Hypothalamus (tissue), 51 donors: ENCODE measurements around the gene EXOC4.
"Not testable (repeated sequence)": the region's sequence is repeated elsewhere in the genome, so short reads cannot be mapped to it uniquely, and the experiment has no call there.

Experiments
- DNase-seq, 51 donors: peaks; one replicate each; lab custom pipeline; 2025; lab: John Stamatoyannopoulos, UW

Gene EXOC4

DNA sequence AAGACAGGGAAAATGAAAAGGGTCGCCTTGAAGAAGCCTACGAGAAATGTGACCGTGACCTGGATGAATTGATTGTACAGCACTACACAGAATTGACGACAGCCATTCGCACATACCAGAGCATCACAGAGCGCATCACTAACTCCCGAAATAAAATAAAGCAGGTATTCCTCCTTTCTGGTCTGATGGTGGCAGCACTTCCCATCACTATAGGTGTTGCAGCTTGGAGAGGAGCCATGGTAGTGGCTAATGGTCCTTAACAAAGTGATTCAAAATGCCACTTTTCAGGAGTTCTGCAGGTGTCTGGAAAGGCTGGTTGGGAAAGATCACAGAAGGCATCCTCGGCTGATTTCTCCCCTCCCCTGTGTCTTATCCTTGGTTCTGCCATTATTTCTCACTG lies 22.1 kb downstream of the EXOC4 start:
- DNase-seq, result no peak

GRCh38 chr7:133275446-133276095 lies 22.7 kb downstream of the EXOC4 start:
- DNase-seq, result no peak

DNA sequence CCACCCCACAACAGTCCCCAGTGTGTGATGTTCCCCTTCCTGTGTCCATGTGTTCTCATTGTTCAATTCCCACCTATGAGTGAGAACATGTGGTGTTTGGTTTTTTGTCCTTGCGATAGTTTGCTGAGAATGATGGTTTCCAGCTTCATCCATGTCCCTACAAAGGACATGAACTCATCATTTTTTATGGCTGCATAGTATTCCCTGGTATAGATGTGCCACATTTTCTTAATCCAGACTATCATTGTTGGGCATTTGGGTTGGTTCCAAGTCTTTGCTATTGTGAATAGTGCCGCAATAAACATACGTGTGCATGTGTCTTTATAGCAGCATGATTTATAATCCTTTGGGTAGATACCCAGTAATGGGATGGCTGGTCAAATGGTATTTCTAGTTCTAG lies 26.1 kb downstream of the EXOC4 start:
- not testable (repeated sequence) for DNase-seq

- DNase-seq, result no peak
Measured at GRCh38 chr7:133282094-133282493, 29.2 kb downstream of the EXOC4 start.

DNA sequence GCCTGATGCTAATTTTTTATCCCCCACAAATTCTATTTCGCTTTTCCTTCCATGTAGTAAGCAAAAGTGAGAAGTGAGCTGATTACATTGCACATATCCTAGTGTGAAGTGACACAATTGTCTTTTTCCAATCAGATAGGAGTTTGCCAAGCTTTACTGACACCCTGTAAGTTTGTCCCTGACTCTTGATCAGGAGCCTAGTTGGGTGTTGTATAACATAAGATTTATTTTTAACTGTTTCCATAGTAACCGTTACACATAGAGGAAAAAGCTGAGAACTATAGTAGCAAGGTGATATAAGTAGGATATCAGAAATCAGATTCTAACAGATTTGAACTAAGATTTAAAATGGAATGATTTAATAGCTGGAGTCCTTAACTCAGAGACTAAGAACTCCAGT lies 31.2 kb downstream of the EXOC4 start:
- DNase-seq, result no peak

- DNase-seq, result no peak
Measured at GRCh38 chr7:133288970-133289369, 36.1 kb downstream of the EXOC4 start.

GRCh38 chr7:133290041-133290440 lies 37.2 kb downstream of the EXOC4 start:
- DNase-seq, result no peak

DNA sequence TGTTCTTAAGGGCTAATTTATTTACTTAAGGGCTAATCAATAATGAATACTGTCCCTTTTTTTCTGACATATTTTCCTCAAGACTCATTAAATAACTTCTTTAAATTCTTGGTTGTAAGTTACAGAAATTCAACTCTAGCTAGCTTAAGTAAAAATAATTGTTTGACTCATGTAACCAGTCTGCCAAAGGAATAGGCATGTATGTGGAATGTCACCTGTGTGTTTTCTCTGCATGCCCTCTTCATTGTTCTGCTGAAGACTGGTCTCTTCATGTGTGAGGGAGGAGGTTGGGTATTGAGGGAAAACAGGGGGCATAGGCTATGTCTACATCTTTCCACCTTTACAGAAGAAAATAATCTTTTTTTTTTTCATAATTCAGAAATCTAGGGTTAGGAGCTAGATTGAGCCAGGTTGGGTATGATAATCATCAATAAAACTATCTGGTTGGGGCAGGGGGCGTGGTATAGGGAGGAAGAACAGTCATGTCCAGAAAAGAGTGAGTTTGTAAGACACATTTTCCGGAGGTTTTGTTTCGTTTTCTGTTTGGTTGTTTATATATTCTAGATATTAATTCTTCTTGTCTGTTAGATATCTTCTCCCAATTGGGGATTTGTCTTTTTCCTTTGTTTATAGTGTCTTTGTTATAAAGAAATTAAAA lies 37.9 kb downstream of the EXOC4 start:
- DNase-seq, result no peak

- no peak for DNase-seq
Measured at GRCh38 chr7:133292631-133293030, 39.8 kb downstream of the EXOC4 start.

- DNase-seq, result peak in 1 of 51 donors; percentile 56
Measured at GRCh38 chr7:133293384-133294160, 40.7 kb downstream of the EXOC4 start.

GRCh38 chr7:133294234-133294633 lies 41.4 kb downstream of the EXOC4 start:
- no peak for DNase-seq

DNA sequence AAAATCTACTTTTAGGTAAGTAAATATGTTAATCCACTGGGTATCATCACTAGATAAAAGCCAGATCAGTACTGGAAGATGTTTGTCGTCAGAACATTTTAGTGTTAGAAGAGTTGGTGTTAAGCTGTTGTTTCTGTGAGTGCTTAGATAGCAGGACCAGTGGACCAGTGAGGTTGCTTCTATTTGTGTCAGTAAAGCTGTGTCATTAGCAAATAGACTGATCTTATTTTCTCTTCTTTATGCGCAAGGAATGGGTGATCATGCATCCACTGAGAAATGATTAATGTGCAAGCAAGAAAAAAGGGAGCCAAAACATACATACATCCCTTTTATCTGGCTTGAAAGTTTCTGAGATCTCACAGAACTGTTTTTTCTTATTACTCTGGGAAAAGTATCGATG lies 42.6 kb downstream of the EXOC4 start:
- no peak for DNase-seq

GRCh38 chr7:133297093-133297492 lies 44.2 kb downstream of the EXOC4 start:
- DNase-seq, result no peak

- no peak for DNase-seq
Measured at GRCh38 chr7:133298080-133298479, 45.2 kb downstream of the EXOC4 start.

- no peak for DNase-seq
Measured at GRCh38 chr7:133299676-133300075, 46.8 kb downstream of the EXOC4 start.

GRCh38 chr7:133300088-133300487 lies 47.2 kb downstream of the EXOC4 start:
- DNase-seq, result peak in 2 of 51 donors; percentile 2 to 4

GRCh38 chr7:133300811-133301210 lies 47.9 kb downstream of the EXOC4 start:
- DNase-seq, result no peak

- DNase-seq, result no peak
Measured at GRCh38 chr7:133301444-133301843, 48.6 kb downstream of the EXOC4 start.

- DNase-seq, result no peak
Measured at GRCh38 chr7:133303372-133303771, 50.5 kb downstream of the EXOC4 start.

- DNase-seq, result no peak
Measured at GRCh38 chr7:133303931-133304330, 51.1 kb downstream of the EXOC4 start.

DNA sequence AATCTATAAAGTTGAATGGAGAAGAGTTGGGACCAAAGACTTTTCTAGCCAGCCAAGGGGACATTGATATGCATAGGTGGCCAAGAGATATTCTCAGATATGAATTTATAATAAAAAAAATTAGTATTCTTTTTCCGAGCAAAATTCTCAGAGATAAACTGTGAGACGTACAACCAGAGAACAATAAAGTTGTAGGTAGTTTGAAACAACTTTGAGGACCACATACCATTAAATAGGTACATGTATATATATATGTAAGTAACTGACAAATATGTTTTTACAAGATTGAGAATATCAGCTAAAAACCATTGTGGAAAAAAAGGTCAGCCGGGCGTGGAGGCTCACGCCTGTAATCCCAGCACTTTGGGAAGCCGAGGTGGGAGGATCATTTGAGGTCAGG lies 56.5 kb downstream of the EXOC4 start:
- DNase-seq, result no peak
